HT-29 (cell line): Measurements from ENCODE around the gene ANTXR1. TPM values are rescaled to one million over a fixed set of nuclear protein-coding genes. Genes with fewer than 3 reads are reported as not detected.
A peak's percentile ranks its signal among the peaks of the same experiment; 100 is the strongest.
"Not testable (repeated sequence)": the region's sequence is repeated elsewhere in the genome, so short reads cannot be mapped to it uniquely, and the experiment has no call there.

ENCODE experiments used
- DNase-seq: peaks from one replicate; pipeline ENCODE4 v3.0.0-alpha.2; 2015; ENCODE audit warnings: low spot score
- total RNA-seq: library from RNA; depleted of rRNA; stranded (reverse); fragments of >200 nt; shearing (Covaris generic); gene quantifications from 2 replicates; pipeline ENCODE4 v1.2.3, GENCODE V29; 2014

ANTXR1 gene
- total RNA-seq, 1 experiment from 2014 or later: not detected

DNA sequence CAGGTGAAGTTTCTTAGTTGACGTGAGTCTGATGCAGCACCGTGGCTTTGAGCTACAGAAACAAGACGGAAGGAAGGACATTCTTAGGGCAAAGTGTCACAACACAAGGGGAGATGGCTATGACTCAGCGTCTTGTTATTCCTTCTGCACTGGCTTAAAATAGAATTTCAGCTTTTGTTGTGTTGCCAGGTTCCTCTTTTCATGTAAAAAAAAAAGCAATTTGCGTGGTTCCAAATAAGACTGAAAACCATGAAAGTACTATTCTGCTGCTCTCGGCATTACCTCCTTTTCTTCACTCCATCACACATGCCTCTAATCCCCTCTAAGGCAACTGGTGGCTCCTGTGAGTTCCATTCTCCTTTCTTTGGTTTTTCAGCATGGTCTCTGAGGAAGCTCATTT lies 150.1 kb downstream of the ANTXR1 start:
- peak; percentile 23 for DNase-seq

GRCh38 chr2:69163556-69163955 lies 150.6 kb downstream of the ANTXR1 start:
- DNase-seq: no peak

DNA sequence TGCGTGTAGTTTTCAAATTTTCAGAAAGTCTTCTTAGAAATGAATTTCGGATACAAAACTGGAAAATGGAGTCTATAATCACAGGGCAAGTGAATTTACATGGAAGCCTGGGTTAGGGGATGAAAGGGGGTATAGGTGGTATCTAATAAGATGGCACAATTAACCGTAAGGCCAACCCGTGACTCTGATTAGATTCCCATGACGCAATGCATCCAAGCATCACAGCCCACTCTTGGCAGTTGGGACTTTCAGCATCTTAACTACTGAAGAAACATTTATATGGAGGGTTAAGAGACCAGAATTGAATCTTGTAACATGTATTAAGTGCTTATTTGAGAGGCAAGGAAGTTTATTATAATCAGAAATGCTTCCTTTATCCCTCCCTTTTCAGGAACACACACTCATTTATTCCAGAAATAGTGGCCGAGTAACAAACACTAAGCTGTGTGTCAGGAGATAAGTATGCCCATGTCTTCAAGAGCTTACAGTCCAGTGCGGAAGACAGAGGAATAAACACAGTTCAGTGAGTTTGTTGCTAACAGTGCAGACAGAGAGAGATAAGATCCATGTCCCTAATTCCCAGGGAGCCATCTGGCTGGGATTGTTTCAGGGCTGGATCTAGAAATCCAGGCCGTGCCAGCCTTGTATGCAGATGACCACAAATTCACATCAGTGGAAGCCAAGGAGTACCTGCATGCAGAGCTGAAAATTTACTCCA lies 151.2 kb downstream of the ANTXR1 start:
- no peak for DNase-seq

GRCh38 chr2:69165091-69165880 lies 152.3 kb downstream of the ANTXR1 start:
- no peak for DNase-seq

DNA sequence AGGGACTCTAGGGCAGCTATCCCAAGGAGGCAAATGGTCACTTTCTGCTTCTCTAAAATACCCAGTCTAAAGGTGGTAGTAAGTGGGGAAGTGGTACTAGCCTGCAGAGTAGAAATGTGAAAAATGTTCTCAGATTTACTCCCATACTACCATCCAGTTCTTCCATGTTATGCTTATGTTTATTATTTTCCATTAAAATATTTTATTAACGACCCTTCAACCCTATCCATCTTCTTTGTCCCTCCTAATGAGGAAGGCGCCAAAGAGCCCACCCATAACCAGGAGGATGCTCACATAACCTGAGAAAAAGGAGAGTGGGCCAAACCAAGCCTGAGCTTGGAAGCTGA lies 153.5 kb downstream of the ANTXR1 start:
- no peak for DNase-seq

- DNase-seq: no peak
Measured at GRCh38 chr2:69166812-69167468, 154.0 kb downstream of the ANTXR1 start.

GRCh38 chr2:69167469-69167822 lies 154.5 kb downstream of the ANTXR1 start:
- DNase-seq: no peak

GRCh38 chr2:69168144-69168813 lies 155.3 kb downstream of the ANTXR1 start:
- DNase-seq: no peak

GRCh38 chr2:69168950-69169654 lies 156.1 kb downstream of the ANTXR1 start:
- no peak for DNase-seq

DNA sequence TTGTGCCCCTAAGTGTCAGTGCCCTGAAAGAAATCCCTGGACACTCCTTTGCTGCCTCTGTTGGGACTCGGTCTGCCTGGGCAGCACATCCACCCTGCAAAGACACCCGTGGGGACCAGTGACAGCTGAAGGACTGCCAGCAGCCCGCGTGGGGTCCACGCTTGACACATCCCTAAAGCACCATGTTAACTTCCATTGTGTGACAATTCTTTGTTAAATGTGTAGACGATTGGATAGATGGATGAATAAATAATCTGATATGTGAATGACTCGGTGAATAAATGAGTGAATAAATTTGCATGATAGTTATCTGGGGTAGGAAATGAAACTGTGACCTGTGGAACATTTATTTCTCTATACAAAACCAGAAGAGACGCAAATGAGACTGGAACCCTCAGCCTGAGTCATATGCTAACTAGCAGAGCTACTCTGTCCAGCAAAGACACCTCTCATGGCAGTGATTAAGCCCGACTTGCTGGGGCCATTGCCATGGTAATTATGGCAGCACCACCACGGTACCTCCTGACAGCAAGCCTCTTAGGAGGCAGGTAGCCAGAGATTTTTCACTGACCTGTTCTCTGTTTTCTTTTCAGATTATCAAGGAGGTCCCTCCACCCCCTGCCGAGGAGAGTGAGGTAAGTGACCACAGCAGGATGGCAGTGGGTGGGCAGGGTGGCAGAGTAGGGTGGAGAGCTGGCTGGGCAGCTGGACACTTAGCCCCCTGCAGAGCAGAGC lies 156.8 kb downstream of the ANTXR1 start:
- DNase-seq: no peak

- DNase-seq: no peak
Measured at GRCh38 chr2:69170661-69171060, 157.7 kb downstream of the ANTXR1 start.

- no peak for DNase-seq
Measured at GRCh38 chr2:69171116-69171896, 158.3 kb downstream of the ANTXR1 start.

GRCh38 chr2:69171897-69172525 lies 159.0 kb downstream of the ANTXR1 start:
- DNase-seq: no peak

DNA sequence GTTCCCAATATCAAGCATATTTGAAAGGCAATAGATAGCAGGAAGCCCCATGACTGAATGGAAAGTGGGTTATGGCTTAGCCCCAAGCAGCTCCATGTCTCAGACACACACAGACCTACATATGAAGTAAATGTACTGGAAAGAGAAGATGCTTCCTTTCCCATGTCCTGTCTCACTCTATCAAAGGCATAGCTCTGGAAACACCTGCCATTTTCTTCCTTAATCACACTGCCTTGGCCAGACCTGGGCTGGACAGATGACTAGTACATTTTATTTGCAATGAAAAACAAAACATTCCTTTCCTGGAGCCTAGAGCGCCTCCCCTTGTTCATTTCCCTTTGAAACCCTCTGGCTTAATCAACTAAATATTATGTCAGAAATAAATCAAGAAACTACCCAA lies 160.7 kb downstream of the ANTXR1 start:
- DNase-seq: no peak

DNA sequence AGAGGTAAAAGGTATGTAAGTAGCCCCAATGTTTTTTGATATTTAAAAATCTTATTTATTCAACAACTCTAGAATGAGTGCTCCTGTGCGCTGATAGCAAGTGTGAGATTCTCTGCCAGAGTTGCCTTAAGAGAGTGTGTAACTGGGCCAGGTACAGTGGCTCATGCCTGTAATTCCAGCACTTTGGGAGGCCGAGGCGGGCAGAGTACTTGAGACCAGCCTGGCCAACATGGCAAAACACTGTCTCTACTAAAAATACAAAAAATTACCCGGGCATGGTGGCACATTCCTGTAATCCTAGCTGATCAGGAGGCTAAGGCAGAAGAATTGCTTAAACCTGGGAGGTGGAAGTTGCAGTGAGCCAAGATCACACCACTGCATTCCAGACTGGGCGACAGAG lies 161.2 kb downstream of the ANTXR1 start:
- not testable (repeated sequence) for DNase-seq

DNA sequence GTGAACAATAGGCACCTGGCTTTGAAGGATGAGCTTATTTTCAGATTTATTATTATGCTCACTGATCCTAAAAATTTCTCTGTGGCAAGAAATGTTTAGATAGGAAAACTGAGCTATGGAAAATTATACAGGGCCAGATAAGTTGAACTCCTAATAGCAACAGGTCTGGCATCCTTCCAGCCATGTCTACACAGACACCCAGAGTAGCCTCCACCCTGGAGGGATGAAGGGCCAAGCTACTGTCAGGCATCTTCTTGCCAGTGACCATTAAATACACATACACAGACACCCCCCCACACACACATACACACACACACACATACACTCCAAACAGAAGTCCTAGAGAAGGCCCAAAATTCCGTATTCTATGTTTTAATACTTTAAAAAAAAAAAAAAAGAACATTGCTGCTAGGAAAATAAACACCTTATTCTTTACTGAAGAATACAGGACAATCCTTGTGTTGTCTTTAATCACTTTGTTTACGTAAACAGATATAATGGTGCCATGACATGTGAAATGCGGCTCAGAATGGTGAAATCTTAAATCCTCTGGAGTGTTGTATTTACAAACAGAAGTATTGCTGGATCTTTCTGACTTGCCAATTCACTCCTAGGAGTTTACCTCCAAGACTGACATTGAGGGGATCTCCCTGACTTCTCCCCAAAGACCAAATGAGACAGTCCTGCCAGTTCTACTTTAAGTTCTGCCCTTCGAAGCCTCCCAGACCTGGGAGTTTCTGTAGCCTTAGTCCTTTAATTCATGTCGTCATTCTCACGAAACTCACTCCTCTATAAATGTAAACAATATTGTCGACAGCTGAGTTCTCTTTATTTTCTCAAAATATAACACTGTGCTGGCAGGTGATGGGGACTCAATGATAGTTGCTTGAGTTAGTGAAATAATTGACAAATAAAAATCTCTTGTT lies 163.1 kb downstream of the ANTXR1 start:
- DNase-seq: no peak

- DNase-seq: no peak
Measured at GRCh38 chr2:69177063-69177771, 164.2 kb downstream of the ANTXR1 start.
